ENCODE results near the gene ZNF300. TPM values are rescaled to one million over a fixed set of nuclear protein-coding genes. Genes with fewer than 3 reads are reported as not detected.

ZNF300 gene
- total RNA-seq, 1 experiment from 2014 or later = 11.3 TPM

Other genes with a start within 250 kb of the ZNF300 start
- not detected in 2 replicates for gene MYOZ3, start 243.7 kb downstream of the ZNF300 start, total RNA-seq (2022)
- 53.4 and 60.8 TPM in 2 replicates for gene RBM22, start 203.9 kb downstream of the ZNF300 start, total RNA-seq (2022)
- gene DCTN4, start 146.0 kb downstream of the ZNF300 start, total RNA-seq (2022) = 51.9 and 54.1 TPM in 2 replicates
- 6.9 and 8.4 TPM in 2 replicates for gene SMIM3, start 126.2 kb downstream of the ZNF300 start, total RNA-seq (2022)
- not detected in 2 replicates for gene IRGM, start 58.5 kb downstream of the ZNF300 start, total RNA-seq (2022)
- gene GPX3, start 115.6 kb upstream of the ZNF300 start, total RNA-seq (2022) = not detected in 2 replicates
- gene TNIP1, start 176.1 kb upstream of the ZNF300 start, total RNA-seq (2022) = 321 and 339 TPM in 2 replicates

All from Calu3 (cell line).